GM12865 (cell line): ENCODE data around the gene TCF4.

Source experiments
- DNase-seq: peaks from one replicate; pipeline ENCODE4 v3.0.0; 2010; ENCODE audit warnings: low read depth
- H3K4me3 ChIP-seq: 2 replicates; pipeline ENCODE4 v1.5.1; 2011; ENCODE audit warnings: mild to moderate bottlenecking, low read depth, low read length, control low read depth
- CTCF ChIP-seq: IDR thresholded peaks from 2 replicates; pipeline ENCODE4 v1.5.1; 2011; ENCODE audit warnings: low read length, control low read depth, low read depth, inconsistent platforms; ENCODE audit not compliant: insufficient read depth; ENCODE audit errors: missing control alignments

The TCF4 gene

GRCh38 chr18:55372209-55372608 lies 215.8 kb downstream of the TCF4 start:
- DNase-seq: no peak
- no peak overlapping the region for H3K4me3 ChIP-seq
- no peak for TF ChIP-seq CTCF

GRCh38 chr18:55370936-55371335 lies 217.1 kb downstream of the TCF4 start:
- no peak for TF ChIP-seq CTCF
- DNase-seq: no peak
- H3K4me3 ChIP-seq: no peak overlapping the region

GRCh38 chr18:55369346-55369745 lies 218.6 kb downstream of the TCF4 start:
- DNase-seq: no peak
- H3K4me3 ChIP-seq: no peak overlapping the region
- no peak for TF ChIP-seq CTCF

- TF ChIP-seq CTCF: no peak
- no peak overlapping the region for H3K4me3 ChIP-seq
- no peak for DNase-seq
Observed at GRCh38 chr18:55365342-55365741, 222.7 kb downstream of the TCF4 start.

GRCh38 chr18:55362303-55362702 lies 225.7 kb downstream of the TCF4 start:
- no peak for DNase-seq
- H3K4me3 ChIP-seq: no peak overlapping the region
- TF ChIP-seq CTCF: no peak

GRCh38 chr18:55361492-55362250 lies 226.3 kb downstream of the TCF4 start:
- no peak for TF ChIP-seq CTCF
- H3K4me3 ChIP-seq: no peak overlapping the region
- no peak for DNase-seq

- DNase-seq: no peak
- no peak overlapping the region for H3K4me3 ChIP-seq
- no peak for TF ChIP-seq CTCF
Observed at GRCh38 chr18:55360061-55360460, 227.9 kb downstream of the TCF4 start.
